ENCODE results near the gene GTF2H4.
"Not testable (repeated sequence)": the region's sequence is repeated elsewhere in the genome, so short reads cannot be mapped to it uniquely, and the experiment has no call there.

GTF2H4 gene

DNA sequence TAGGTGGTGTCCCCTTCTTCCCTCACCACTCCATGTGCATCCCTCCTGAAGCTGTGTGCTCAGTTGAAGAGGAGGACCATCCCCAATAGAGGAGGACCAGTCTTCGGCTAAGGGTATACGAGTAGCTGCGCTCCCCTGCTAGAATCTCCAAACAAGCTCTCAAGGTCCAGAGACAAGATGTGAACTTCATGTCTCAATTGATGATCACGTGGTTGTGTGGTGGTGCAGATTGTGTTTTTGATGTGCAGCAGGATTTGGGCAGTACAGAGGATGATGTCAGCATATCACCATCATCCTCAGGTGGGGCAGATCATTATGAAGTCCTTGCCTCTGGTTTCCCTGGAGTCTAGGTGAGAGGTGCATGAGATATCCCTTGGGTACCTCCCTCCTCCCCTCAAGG lies 43.7 kb upstream of the GTF2H4 start:
- no peaks in the 10 kb centered on the region for H3K27me3 ChIP-seq (ENCODE audit: insufficient read depth, low read length)
- WGBS (ENCODE audit: extremely low coverage, insufficient coverage, insufficient read length): no CpG with 5 or more reads among the region's 4 CpGs

DNA sequence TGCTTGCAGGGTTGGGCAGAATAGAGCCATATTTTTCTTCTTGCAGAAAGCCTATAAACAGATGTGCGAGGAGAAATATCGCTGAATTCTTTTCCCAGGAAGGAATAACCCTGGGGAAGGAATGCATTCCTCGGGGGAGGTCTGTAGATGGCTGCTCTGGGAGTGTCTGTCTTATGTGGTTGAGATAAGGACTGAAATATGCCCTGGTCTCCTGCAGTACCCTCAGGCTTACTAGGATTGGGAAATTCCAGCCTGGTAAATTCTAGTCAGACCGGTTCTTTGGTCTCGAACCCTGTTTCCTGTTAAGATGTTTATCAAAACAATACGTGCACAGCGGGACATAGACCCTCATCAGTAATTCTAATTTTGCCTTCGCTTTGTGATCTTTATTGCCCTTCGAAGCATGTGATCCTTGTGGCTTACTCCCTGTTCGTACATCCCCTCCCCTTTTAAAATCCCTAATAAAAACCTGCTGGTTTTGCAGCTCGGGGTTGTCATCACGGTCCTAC lies 38.7 kb upstream of the GTF2H4 start:
- not testable (repeated sequence) for H2AFZ ChIP-seq (ENCODE audit: insufficient read depth, low read length, poor library complexity)

More for the DNA sequence above, 43.7 kb upstream of the GTF2H4 start:
- Histone ChIP-seq H4K8ac (ENCODE audit: low read depth, low read length) (no peak overlapping the region), H3K23ac (ENCODE audit: low read length) (no peak overlapping the region), H2BK5ac (ENCODE audit: low read depth, low read length, poor library complexity) (no peak overlapping the region), H3K4me1 (ENCODE audit: control insufficient read depth in 1 of 2, insufficient read depth in 2 of 2, low read length in 2 of 2) (no peaks in the 10 kb centered on the region), H3K9ac (ENCODE audit: low read length) (no peak overlapping the region), H3K36me3 (ENCODE audit: control insufficient read depth in 1 of 2, insufficient read depth in 2 of 2, low read length in 2 of 2) (no peaks in the 10 kb centered on the region), H3K9me3 (ENCODE audit: insufficient read depth, low read depth, low read length) (peaks cover 6% of the 10 kb centered on the region), H3K18ac (ENCODE audit: low read length) (no peak overlapping the region), H3K4ac (ENCODE audit: low read depth, low read length) (no peak overlapping the region), H2BK12ac (ENCODE audit: low read length) (no peak overlapping the region), H2AFZ (ENCODE audit: insufficient read depth, low read length, poor library complexity) (no peak overlapping the region), H3K79me1 (ENCODE audit: low read length) (no peaks in the 10 kb centered on the region), H3K4me2 (ENCODE audit: low read length) (no peak overlapping the region), H2AK5ac (ENCODE audit: low read length) (no peak overlapping the region), H2BK120ac (ENCODE audit: insufficient read depth, low read length, poor library complexity) (no peak overlapping the region), H3K4me3 (ENCODE audit: low read depth, low read length) (no peak overlapping the region), H4K12ac (ENCODE audit: low read depth, low read length) (no peak overlapping the region), H4K91ac (ENCODE audit: low read depth, low read length) (no peak overlapping the region), H3K79me2 (ENCODE audit: control insufficient read depth, insufficient read depth, low read length, poor library complexity) (no peaks in the 10 kb centered on the region), H3K27ac (ENCODE audit: low read depth, low read length) (no peak overlapping the region), H3K14ac (ENCODE audit: low read length) (no peak overlapping the region)
- DNase-seq: no peak

DNA sequence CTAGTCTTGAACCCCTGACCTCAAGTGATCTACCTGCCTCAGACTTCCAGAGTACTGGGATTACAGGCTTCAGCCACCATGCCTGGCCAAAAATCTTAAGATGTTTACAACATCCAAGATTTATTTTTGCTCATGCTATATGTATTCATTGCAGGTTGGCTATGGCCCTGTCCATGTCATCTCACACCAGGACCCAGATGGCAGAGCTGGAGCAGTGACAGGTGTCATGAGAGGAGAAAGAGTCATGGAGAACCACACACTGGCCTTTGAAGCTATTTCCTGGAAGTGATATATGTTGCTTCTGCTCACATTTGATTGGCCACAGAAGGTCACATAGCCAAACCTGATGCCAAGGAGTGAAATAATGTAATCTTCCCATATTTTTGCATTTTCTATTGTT lies 37.5 kb upstream of the GTF2H4 start:
- Histone ChIP-seq H4K8ac (ENCODE audit: low read depth, low read length) (no peak overlapping the region), H2BK5ac (ENCODE audit: low read depth, low read length, poor library complexity) (no peak overlapping the region), H3K9me3 (ENCODE audit: insufficient read depth, low read depth, low read length) (peaks cover 10% of the 10 kb centered on the region), H2BK12ac (ENCODE audit: low read length) (no peak overlapping the region), H4K91ac (ENCODE audit: low read depth, low read length) (no peak overlapping the region), H3K27me3 (ENCODE audit: insufficient read depth, low read length) (no peaks in the 10 kb centered on the region), H3K18ac (ENCODE audit: low read length) (no peak overlapping the region), H3K14ac (ENCODE audit: low read length) (no peak overlapping the region), H3K4ac (ENCODE audit: low read depth, low read length) (no peak overlapping the region), H3K36me3 (ENCODE audit: control insufficient read depth in 1 of 2, insufficient read depth in 2 of 2, low read length in 2 of 2) (no peaks in the 10 kb centered on the region), H2BK120ac (ENCODE audit: insufficient read depth, low read length, poor library complexity) (no peak overlapping the region), H3K4me2 (ENCODE audit: low read length) (no peak overlapping the region), H2AFZ (ENCODE audit: insufficient read depth, low read length, poor library complexity) (no peak overlapping the region), H3K9ac (ENCODE audit: low read length) (no peak overlapping the region), H3K4me3 (ENCODE audit: low read depth, low read length) (no peak overlapping the region), H3K4me1 (ENCODE audit: control insufficient read depth in 1 of 2, insufficient read depth in 2 of 2, low read length in 2 of 2) (no peaks in the 10 kb centered on the region), H3K79me1 (ENCODE audit: low read length) (no peaks in the 10 kb centered on the region), H3K23ac (ENCODE audit: low read length) (no peak overlapping the region), H4K12ac (ENCODE audit: low read depth, low read length) (no peak overlapping the region), H3K79me2 (ENCODE audit: control insufficient read depth, insufficient read depth, low read length, poor library complexity) (no peaks in the 10 kb centered on the region), H3K27ac (ENCODE audit: low read depth, low read length) (no peak overlapping the region), H2AK5ac (ENCODE audit: low read length) (no peak overlapping the region)
- no peak for DNase-seq

More for the DNA sequence above, 38.7 kb upstream of the GTF2H4 start:
- not testable (repeated sequence) for H2BK120ac ChIP-seq (ENCODE audit: insufficient read depth, low read length, poor library complexity); H3K4ac ChIP-seq (ENCODE audit: low read depth, low read length); H3K36me3 ChIP-seq (ENCODE audit: control insufficient read depth in 1 of 2, insufficient read depth in 2 of 2, low read length in 2 of 2); H3K79me2 ChIP-seq (ENCODE audit: control insufficient read depth, insufficient read depth, low read length, poor library complexity); H3K4me2 ChIP-seq (ENCODE audit: low read length); H2BK12ac ChIP-seq (ENCODE audit: low read length); H3K27ac ChIP-seq (ENCODE audit: low read depth, low read length); H3K79me1 ChIP-seq (ENCODE audit: low read length); H3K9ac ChIP-seq (ENCODE audit: low read length); H3K4me1 ChIP-seq (ENCODE audit: control insufficient read depth in 1 of 2, insufficient read depth in 2 of 2, low read length in 2 of 2); H2BK5ac ChIP-seq (ENCODE audit: low read depth, low read length, poor library complexity); H3K14ac ChIP-seq (ENCODE audit: low read length); H3K23ac ChIP-seq (ENCODE audit: low read length); H4K12ac ChIP-seq (ENCODE audit: low read depth, low read length); H3K4me3 ChIP-seq (ENCODE audit: low read depth, low read length); H4K91ac ChIP-seq (ENCODE audit: low read depth, low read length); H3K18ac ChIP-seq (ENCODE audit: low read length); H3K9me3 ChIP-seq (ENCODE audit: insufficient read depth, low read depth, low read length); H4K8ac ChIP-seq (ENCODE audit: low read depth, low read length); H3K27me3 ChIP-seq (ENCODE audit: insufficient read depth, low read length); H2AK5ac ChIP-seq (ENCODE audit: low read length)
- DNase-seq: peak; percentile 80 to 96
- no CpG with 5 or more reads among the region's 12 CpGs for WGBS (ENCODE audit: extremely low coverage, insufficient coverage, insufficient read length)

DNA sequence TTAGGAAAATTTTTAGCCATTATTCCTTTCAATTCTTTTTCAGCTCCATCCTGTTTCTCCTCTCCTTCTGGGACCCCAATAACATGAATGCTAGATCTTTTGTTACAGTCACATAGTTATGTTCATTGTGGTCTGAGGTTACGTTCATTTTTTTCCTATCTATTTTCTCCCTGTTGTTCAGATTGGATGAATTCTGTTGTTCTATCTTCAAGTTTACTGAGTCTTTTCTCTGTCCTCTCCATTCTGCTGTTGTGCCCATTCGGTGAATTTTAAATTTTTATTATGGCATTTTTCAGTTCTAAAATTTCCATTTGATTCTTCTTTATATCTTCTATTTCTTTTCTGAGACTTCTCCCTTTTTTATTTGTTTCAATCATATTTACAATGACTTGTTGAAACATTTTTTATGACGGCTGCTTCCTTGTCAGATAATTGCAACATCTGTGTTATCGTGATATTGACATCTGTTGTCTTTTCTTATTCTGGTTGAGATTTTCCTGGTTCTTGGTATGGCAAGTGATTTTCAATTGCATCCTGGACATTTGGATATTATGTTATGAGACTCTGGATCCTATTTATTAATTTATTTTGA lies 36.3 kb upstream of the GTF2H4 start:
- Histone ChIP-seq H3K79me1 (ENCODE audit: low read length) (no peaks in the 10 kb centered on the region), H3K4ac (ENCODE audit: low read depth, low read length) (no peak overlapping the region), H3K9ac (ENCODE audit: low read length) (no peak overlapping the region), H4K12ac (ENCODE audit: low read depth, low read length) (no peak overlapping the region), H3K4me1 (ENCODE audit: control insufficient read depth in 1 of 2, insufficient read depth in 2 of 2, low read length in 2 of 2) (no peaks in the 10 kb centered on the region), H3K36me3 (ENCODE audit: control insufficient read depth in 1 of 2, insufficient read depth in 2 of 2, low read length in 2 of 2) (no peaks in the 10 kb centered on the region), H3K27ac (ENCODE audit: low read depth, low read length) (no peak overlapping the region), H3K4me2 (ENCODE audit: low read length) (no peak overlapping the region), H2BK5ac (ENCODE audit: low read depth, low read length, poor library complexity) (no peak overlapping the region), H4K91ac (ENCODE audit: low read depth, low read length) (no peak overlapping the region), H3K27me3 (ENCODE audit: insufficient read depth, low read length) (no peaks in the 10 kb centered on the region), H3K14ac (ENCODE audit: low read length) (no peak overlapping the region), H3K18ac (ENCODE audit: low read length) (no peak overlapping the region), H2BK12ac (ENCODE audit: low read length) (no peak overlapping the region), H2AK5ac (ENCODE audit: low read length) (no peak overlapping the region), H2AFZ (ENCODE audit: insufficient read depth, low read length, poor library complexity) (no peak overlapping the region), H3K9me3 (ENCODE audit: insufficient read depth, low read depth, low read length) (peaks cover 10% of the 10 kb centered on the region), H3K23ac (ENCODE audit: low read length) (no peak overlapping the region), H3K79me2 (ENCODE audit: control insufficient read depth, insufficient read depth, low read length, poor library complexity) (no peaks in the 10 kb centered on the region), H3K4me3 (ENCODE audit: low read depth, low read length) (no peak overlapping the region), H4K8ac (ENCODE audit: low read depth, low read length) (no peak overlapping the region), H2BK120ac (ENCODE audit: insufficient read depth, low read length, poor library complexity) (no peak overlapping the region)
- no CpG with 5 or more reads among the region's 4 CpGs for WGBS (ENCODE audit: extremely low coverage, insufficient coverage, insufficient read length)
- no peak for DNase-seq
